Middle frontal gyrus (tissue), 1 donor: ENCODE data around the gene PIGT.
A peak's percentile ranks its signal among the peaks of the same experiment; 100 is the strongest.

ENCODE experiments used
- DNase-seq: peaks from one replicate; pipeline ENCODE4 v3.0.0-alpha.2; 2015; ENCODE audit warnings: low spot score; ENCODE audit errors: extremely low spot score

The PIGT gene

DNA sequence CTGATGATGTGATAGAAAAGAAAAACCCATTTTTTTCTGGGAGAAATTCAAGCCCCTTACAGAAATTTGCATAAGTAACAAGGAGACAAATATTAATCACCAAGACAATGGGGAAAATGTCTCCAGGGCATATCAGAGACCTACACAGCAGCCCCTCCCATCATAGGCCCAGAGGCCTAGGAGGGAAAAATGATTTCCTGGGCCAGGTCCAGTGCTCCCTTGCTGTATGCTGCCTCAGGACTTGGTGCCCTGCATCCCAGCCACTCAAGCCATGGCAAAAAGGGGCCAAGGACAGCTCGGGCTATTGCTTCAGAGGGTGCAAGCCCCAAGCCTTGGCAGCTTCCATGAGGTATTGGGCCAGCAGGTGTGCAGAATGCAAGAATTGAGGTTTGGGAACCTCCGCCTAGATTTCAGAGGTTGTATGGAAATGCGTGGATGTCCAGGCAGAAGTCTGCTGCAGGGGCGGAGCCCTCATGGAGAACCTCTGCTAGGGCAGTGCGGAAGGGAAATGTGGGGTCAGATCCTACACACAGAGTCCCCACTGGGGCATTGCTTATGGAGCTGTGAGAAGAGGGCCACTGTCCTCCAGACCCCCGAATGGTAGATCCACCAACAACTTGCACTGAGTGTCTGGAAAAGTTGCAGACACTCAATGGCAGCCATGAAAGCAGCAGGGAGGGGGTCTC, 15.5 kb upstream of the PIGT start:
- no peak for DNase-seq

DNA sequence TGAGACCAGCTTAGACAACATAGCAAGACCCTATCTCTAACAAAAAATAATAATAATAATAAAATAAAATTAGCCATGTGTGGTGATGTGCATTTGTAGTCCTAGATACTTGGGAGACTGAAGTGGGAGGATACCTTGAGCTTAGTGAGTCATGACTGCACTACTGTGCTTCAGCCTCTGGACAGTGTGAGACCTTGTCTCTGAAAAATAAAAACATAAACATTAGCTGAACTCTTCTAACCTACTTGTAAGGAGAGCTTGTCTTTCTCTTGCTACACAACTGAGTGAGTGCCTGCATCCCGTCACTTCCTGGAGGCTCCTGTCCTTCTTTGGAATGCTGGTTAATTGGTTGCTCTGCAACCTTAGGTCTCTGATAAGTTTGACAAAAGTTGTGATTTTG, 13.0 kb upstream of the PIGT start:
- no peak for DNase-seq

DNA sequence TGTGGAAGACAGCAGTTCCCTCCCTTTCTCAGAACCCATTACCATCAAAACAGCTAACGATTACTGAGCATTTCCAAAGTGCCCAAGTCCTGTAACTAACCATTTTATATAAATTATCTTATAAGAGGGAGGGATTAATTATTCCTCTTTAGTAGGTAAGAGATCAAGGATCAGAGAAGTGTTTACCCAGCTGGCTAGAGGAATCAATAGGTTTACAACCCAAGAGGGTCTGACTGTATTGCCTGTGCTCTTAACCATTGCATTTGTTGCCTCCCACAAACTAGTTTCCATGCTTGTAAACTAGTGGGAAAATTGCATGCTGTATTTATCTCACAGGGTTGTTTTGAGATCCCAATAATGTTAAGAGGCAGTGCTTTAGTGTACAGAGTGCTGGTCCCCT, 11.5 kb upstream of the PIGT start:
- no peak for DNase-seq

DNA sequence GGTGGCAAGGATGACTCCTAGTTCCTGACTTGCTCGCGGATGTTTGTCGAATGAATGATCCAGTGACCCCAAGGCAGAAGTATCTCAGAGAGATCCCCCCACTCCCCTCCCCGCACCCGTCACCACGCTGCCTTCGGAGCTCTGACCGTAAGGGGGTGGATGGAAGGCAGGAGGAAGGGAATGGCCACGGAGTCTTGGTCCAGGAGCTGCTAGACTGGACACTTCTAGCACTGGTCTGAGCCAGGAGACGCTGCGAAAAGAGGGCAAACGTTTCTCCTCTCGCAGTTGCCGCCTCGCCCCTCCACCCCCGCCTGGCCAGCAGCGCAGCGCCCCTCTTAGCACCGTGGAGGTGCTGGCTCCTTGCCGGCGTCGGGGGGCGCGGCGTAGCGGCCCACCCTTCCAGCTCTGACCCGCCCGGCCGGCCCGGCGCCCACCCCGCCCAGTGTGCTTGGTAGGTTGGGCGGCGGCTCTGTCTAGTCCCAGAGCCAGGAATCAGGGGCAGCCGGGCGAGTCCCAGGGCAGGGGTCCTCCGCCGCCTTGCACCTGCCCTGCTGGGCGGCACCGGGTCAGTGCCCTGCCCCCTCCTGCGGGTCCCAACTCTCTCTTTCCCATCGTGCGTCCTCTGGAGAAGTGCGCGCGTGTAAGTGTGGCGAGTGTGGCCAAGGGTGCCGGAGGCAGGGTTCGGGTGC, 10.2 kb upstream of the PIGT start:
- no peak for DNase-seq

DNA sequence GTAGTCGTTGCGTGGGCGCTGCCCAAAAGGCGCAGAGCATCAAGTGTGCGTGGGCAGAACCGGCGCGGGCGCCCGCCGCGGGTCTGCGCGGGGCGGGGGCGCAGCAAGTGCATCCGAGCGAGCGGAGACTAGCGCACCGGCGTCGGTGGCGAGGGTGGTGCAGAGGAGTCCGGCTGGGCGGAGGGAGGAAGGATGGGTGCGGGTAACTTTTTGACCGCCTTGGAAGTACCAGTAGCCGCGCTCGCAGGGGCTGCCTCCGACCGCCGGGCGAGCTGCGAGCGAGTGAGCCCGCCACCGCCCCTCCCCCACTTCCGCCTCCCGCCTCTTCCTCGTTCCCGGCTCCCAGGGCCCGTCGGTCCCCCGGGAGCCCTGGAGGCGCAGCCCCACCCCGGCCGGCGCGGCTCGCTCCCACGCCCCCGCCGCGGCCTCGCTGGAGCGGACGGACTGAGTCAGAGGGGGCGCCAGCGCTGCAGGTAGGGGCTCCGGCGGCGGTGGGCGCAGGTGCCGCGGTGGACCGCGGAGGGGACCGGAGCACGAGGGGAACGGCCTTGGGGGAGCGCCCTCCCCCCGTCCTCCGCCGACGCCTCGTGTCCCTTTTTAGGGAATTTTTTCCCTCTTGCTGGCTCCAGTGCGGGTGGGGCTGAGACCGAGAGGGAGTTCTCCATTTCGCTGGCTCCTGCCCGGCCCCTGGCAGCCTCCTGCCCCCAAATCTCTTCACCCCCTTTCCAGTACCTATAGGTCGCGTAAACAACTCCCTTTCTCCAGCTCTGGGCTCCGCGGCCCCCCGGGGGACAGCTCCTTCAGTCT, 9.5 kb upstream of the PIGT start:
- peak; percentile 29 for DNase-seq

DNA sequence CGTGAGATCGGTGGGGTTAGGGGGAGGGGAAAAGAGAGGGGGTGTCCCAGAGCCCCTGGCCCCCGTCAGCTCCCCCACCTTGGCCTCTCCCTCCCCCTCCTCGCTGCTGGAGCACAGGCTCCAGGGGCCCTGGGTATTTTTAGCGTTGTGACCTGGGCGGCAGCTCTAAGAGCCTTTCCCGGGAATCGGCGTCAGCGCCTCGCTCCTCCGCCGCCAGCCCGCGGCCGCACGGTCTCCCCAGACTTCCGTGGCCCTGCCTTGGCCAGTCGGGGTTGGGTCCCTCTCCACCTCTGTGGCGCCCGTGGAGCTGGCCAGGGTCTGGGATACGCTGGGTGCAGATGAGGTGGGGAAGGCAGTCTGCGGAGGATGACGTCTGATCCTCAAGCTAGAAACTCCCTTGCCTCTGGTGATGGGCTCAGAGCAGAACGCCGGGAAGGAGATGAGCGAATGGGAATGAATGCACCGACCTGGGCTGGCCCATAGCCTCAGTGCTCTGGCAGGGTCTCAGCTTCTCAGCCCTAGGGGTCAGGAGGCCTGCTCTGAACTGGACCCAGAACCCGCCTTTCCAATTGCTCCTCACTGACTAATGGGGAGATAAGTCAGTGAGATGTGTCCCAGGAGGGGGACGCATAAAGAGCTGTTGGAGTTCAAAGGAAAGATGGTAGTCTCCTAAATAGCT, 8.7 kb upstream of the PIGT start:
- DNase-seq: no peak

DNA sequence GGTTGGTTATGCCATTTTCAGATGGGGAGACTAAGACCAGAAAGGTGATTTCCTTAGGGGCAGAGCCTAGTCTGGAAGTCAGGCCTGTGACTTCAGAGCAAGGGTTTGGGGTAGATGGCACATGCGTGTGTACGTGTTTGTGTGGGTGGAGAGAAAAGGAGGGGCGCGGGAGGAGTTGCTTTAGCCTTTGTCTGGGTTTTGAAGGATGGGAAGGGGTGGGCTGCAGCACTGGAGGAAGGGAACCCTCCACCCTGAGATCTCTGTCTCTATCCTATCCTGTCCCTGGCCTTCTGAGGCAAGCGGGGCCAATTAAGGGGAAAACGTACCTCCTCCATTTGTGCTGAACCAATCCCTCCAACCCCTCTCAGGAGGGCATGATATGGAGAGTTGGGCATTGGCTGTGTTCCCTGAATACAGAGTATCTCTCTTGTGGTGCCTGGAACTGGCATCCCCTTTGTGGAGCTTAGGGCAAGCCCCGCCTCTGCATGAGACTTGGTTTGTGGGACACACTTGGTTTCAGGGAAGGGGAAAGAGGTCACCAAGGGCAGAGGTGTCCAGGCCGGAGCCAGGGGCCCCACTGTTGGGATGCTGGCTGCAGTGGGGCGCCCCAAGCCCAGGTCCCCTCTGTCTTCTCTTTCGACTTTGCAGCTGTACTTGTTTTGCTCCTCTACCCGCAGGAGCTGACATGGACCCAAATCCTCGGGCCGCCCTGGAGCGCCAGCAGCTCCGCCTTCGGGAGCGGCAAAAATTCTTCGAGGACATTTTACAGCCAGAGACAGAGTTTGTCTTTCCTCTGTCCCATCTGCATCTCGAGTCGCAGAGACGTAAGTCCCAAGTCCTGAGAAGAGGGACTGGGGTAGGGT, 7.9 kb upstream of the PIGT start, which contains the start of gene DBNDD2:
Gene DBNDD2 (plus strand): TSS at position 507 of the 863 bp plus-strand sequence. CDS start 179 bp downstream, at position 686.
- DNase-seq: peak; percentile 62

DNA sequence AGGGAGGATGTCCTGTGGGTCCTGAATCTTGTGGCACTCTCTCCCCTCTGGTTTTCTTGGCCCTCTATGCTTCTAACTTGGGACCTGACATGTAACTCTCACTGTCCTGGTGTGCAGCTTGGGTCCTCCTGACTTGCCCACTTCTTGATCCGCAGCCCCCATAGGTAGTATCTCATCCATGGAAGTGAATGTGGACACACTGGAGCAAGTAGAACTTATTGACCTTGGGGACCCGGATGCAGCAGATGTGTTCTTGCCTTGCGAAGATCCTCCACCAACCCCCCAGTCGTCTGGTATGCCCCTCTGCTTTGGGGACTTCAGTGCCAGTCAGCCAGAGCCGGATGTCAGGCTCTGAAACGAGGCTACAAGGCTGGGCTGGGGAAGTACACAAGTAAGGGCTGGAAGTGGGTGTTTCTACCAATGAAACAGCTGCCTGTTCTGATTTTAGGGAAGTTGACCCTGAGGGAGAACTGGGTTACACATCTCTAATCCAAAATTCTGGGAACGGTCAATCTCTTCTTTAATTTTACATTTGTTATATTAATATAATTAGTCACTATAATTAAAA, 7.2 kb upstream of the PIGT start:
- DNase-seq: no peak

DNA sequence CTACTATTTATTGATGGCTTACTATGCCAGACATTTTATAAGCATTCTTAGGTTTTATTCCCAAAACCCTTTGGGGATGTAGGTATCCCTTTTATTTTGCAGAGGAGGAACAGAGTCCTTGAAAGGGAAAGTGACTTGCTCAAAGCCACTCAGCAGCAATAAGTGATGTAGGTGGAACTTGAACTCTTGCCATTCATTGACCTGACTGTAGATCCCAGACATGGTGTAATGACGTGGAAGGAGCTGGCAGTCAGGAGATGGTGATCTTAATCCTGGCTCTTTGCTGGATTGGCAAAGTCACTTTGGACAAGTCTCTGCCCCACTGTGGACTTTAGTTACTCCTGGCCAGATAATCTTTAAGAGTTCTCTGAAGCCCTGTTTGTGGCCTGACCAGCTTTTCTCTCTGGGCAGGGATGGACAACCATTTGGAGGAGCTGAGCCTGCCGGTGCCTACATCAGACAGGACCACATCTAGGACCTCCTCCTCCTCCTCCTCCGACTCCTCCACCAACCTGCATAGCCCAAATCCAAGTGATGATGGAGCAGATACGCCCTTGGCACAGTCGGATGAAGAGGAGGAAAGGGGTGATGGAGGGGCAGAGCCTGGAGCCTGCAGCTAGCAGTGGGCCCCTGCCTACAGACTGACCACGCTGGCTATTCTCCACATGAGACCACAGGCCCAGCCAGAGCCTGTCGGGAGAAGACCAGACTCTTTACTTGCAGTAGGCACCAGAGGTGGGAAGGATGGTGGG, 6.2 kb upstream of the PIGT start:
- DNase-seq: no peak

DNA sequence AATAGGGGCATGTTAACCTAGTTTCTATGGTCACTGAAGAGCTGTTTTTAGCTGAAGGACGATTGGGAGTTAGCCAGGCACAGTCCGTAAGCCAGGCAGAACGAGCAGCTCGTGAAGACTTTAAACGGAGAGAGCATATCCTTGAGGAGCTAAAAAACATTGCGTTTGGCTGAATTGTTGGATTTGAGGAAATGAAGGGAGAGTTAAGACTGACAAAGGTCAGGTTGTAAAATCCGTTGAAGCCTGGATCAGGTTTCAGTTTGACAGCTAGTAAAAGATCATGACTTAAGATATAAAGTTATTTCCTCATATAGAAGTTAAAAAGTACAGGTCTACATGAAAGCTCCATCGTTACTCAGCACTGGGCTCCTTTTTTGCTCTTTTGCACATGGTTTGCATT, 5.1 kb upstream of the PIGT start:
- DNase-seq: no peak

DNA sequence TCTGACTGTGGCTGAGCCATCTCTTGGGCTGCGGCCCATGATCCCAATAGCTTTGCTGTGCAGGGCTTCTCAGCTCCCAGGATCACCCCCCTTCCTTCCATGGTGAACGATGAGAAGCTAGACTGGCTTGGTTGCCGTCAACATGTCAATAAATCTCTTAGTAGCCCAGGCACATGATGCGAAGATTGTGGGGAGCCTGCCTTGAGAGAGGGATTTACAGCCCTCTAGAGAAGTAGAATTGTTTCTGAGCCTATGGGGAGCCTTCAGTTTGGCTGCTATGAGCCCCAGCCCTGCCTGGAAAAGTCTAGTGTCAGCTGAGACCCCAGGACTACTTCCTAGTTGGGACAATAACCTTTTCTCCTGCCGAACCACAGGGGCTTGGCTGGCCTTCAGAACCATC, 3.3 kb upstream of the PIGT start:
- DNase-seq: no peak

DNA sequence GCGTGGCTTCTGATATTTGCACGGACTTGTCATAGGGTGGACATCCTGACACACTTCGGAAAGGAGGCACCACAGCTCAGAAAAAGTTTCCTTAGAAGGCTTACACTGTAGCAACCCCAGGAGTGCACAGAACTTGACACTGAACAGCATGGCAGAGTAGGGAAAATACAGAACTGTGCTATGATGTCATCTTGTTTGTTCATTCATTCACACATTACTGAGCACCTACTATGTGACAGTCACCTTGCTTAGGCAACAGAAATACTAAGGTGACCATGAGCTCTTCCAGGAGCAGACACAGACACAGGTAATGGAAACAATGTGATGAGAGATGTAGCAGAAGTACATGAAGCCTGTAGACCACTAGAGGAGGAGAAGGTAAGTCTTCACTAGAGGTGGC, 2.5 kb upstream of the PIGT start:
- DNase-seq: no peak

DNA sequence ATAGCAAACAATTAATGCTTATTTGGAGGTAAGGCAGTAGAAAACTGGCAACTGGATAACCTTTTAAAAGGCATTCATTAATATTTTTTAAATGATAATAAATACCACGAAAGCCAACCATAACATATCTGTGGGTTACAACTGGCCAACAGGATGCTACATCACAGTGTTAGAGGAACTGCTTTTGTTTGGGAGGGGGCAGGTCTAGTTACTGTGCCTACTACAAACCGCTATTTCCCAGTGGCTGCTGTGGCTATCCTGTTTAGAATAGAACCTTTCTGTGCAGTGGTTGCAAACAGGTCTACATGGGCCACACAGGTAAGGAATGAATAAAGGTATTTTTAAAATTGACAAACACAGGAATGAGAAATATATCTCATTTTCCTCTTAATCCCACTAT, 976 bp downstream of the PIGT start:
- no peak for DNase-seq

DNA sequence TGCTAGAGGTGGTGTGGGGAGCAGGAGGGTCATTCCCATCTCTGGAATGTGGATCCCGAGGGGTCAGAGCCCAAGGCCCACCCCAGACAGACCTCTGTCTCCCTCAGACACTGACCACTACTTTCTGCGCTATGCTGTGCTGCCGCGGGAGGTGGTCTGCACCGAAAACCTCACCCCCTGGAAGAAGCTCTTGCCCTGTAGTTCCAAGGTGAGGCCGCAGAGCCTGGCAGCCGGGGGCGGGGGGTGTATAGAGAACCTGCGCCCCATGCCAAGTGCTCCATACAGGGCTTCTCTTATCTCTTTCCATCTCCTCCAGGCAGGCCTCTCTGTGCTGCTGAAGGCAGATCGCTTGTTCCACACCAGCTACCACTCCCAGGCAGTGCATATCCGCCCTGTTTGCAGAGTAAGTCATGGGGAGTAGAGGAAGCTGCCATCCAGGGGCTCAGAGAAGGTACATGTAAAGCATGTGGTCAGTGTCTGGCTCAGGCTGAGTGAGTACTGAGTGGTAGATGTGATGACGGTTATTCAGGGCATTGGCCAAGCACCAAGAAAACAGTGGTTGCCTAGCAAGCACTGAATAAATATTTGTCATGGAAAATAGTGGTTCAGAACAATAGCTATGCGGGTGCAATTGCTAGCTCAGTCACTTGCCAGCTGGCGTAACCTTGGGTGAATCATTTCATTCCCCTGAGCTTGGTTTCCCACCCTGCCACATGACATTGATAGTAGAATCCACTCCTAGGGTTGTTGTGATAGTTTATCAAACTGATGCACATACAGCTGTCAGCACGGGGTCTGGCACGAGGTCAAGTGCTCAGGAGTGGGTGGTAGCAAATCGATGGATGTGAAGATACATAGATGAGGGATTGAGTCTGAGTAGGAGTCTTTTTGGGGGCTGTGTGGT, 3.5 kb downstream of the PIGT start:
- no peak for DNase-seq

DNA sequence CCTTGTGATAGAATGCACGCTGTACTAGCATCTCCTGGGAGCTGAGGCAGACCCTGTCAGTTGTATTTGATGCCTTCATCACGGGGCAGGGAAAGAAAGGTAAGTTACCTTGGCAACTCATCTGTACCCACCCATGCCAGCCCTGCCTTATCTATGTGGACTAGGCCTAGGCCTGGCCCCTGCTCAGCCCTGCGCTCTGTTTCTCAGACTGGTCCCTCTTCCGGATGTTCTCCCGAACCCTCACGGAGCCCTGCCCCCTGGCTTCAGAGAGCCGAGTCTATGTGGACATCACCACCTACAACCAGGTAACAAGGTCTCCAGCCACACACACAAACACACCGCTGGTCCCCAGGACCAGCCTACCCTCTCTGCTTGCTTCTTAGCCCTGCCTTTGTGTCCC, 4.2 kb downstream of the PIGT start:
- no peak for DNase-seq

DNA sequence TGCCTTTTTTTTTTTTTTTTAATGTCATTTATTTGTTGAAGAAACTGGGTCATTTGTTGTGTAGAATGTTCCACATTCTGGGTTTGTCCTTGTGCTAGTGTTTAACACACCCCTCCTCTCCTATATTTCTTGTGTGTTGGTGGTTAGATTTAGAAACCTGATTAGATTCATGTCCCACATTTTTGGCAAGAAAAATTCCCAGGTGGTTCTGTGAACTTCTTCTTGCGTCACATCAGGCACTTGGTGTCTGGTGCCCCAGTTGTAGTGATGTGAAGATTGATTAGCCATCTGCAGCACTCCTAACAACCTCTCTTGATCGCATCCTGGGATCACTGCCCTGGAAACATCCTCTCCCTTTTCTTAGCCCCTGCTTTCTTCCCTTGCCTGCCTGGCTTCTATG, 7.8 kb downstream of the PIGT start:
- no peak for DNase-seq

DNA sequence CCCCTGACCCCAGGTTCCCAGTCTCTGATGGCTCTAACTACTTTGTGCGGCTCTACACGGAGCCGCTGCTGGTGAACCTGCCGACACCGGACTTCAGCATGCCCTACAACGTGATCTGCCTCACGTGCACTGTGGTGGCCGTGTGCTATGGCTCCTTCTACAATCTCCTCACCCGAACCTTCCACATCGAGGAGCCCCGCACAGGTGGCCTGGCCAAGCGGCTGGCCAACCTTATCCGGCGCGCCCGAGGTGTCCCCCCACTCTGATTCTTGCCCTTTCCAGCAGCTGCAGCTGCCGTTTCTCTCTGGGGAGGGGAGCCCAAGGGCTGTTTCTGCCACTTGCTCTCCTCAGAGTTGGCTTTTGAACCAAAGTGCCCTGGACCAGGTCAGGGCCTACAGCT, 9.6 kb downstream of the PIGT start:
- no peak for DNase-seq

DNA sequence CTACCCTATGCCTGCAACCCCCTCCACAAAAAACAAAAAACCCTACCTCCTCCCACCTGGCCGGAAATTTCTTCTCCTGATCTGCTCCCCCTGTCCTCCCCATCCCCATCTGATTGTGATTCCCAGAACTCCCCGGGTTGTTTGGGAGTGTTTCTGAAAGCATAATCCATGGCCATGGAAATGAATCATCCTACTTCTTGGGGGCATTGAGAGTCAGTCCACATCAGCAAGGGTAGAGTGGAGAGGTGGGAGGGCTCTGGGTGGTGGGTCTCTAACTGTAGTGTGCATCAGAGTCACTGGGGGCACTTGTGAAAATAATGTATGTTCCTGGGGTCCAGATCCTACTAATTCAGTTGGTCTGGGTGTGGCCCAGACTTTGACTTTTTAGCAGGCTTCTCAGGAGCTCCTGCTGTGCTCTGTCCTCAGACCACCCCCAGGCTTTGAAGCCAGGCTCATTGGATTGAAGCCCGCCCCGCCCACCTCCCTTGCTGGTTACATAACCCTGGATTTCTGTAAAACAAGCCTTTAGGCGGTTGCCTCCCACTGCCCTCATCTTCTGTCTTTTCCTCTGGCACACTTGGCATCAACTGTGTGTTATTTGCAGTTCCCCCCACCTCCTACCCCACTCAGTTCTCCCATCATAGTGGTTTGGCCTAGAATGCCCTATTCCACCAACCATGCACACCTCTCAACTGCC, 10.5 kb downstream of the PIGT start:
- no peak for DNase-seq
